Loucy (cell line): ENCODE data around the gene PSD2.

Source experiments
- H2AFZ ChIP-seq: fragments of 200-600 bp; sonication (generic); 2 replicates; pipeline ENCODE4 v1.6.0; 2016; ENCODE audit warnings: antibody characterized with exemption, mild to moderate bottlenecking, low read length, moderate library complexity
- H3F3A ChIP-seq: fragments of 200-600 bp; 2 replicates; pipeline ENCODE4 v1.6.0; 2016; ENCODE audit warnings: antibody characterized with exemption, low read depth, mild to moderate bottlenecking
- H3K27me3 ChIP-seq: fragments of 200-600 bp; sonication (generic); 2 replicates; pipeline ENCODE4 v1.6.1; 2014; ENCODE audit warnings: low read length, mild to moderate bottlenecking; ENCODE audit not compliant: insufficient read depth, poor library complexity, severe bottlenecking
- H3K36me3 ChIP-seq: fragments of 200-600 bp; sonication (generic); 2 replicates; pipeline ENCODE4 v1.6.1; 2016; ENCODE audit warnings: low read length; ENCODE audit not compliant: insufficient read depth
- H3K4me1 ChIP-seq: fragments of 200-600 bp; sonication (generic); 2 replicates; pipeline ENCODE4 v1.5.1; 2014; ENCODE audit warnings: low read length, mild to moderate bottlenecking; ENCODE audit not compliant: insufficient read depth, poor library complexity, severe bottlenecking
- H3K4me2 ChIP-seq: fragments of 200-600 bp; sonication (generic); 2 replicates; pipeline ENCODE4 v1.6.0; 2014; ENCODE audit warnings: antibody characterized with exemption, low read length, low read depth, mild to moderate bottlenecking; ENCODE audit not compliant: poor library complexity, severe bottlenecking
- H3K4me3 ChIP-seq: fragments of 200-600 bp; sonication (generic); 2 replicates; pipeline ENCODE4 v1.5.1; 2014; ENCODE audit warnings: low read length, mild to moderate bottlenecking, mixed read lengths; ENCODE audit not compliant: poor library complexity, severe bottlenecking
- H3K79me2 ChIP-seq: fragments of 200-600 bp; sonication (generic); 2 replicates; pipeline ENCODE4 v1.6.1; 2014; ENCODE audit warnings: low read length; ENCODE audit not compliant: insufficient read depth
- H3K9ac ChIP-seq: fragments of 200-600 bp; sonication (generic); 2 replicates; pipeline ENCODE4 v1.6.0; 2014; ENCODE audit warnings: mild to moderate bottlenecking, low read depth, low read length, moderate library complexity; ENCODE audit not compliant: poor library complexity, severe bottlenecking
- H3K9me2 ChIP-seq: fragments of 200-600 bp; sonication (generic); replicated peaks from 2 replicates; pipeline ENCODE4 v1.6.1; 2016; ENCODE audit warnings: low read depth, low read length, mixed read lengths
- H3K9me3 ChIP-seq: fragments of 200-600 bp; sonication (generic); 2 replicates; pipeline ENCODE4 v1.6.1; 2014; ENCODE audit warnings: mild to moderate bottlenecking, antibody characterized with exemption, low read length, low read depth; ENCODE audit not compliant: insufficient read depth
- H4K20me1 ChIP-seq: fragments of 200-600 bp; sonication (generic); 2 replicates; pipeline ENCODE4 v1.6.0; 2014; ENCODE audit warnings: antibody characterized with exemption, low read length, mild to moderate bottlenecking; ENCODE audit not compliant: insufficient read depth, poor library complexity, severe bottlenecking
- CTCF ChIP-seq: fragments of 200-600 bp; sonication (generic); conservative IDR thresholded peaks from 2 replicates; pipeline ENCODE4 v1.5.1; 2014; ENCODE audit warnings: mild to moderate bottlenecking, antibody characterized with exemption, low read length
- EZH2phosphoT487 ChIP-seq: fragments of 200-600 bp; IDR thresholded peaks from 2 replicates; pipeline ENCODE4 v1.6.1; 2018; ENCODE audit warnings: antibody characterized with exemption, mild to moderate bottlenecking, moderate library complexity, borderline replicate concordance

The PSD2 gene

GRCh38 chr5:139881143-139881733 is 85.6 kb downstream of the PSD2 start:
- Histone ChIP-seq H3K4me2 (no peak overlapping the region), H3K4me1 (no peaks in the 10 kb centered on the region), H2AFZ (no peak overlapping the region), H3K27me3 (no peaks in the 10 kb centered on the region), H3F3A (no peaks in the 10 kb centered on the region), H3K9me3 (no peaks in the 10 kb centered on the region), H3K79me2 (no peaks in the 10 kb centered on the region), H3K36me3 (no peaks in the 10 kb centered on the region), H4K20me1 (no peaks in the 10 kb centered on the region), H3K9me2 (no peaks in the 10 kb centered on the region), H3K4me3 (no peak overlapping the region), H3K9ac (no peak overlapping the region)
- TF ChIP-seq EZH2phosphoT487 (no peak), CTCF (no peak)

- no peaks in the 10 kb centered on the region for H3K36me3 ChIP-seq
- H3F3A ChIP-seq, result no peaks in the 10 kb centered on the region
- no peak overlapping the region for H3K9ac ChIP-seq
- no peak for TF ChIP-seq EZH2phosphoT487
- no peak for TF ChIP-seq CTCF
- no peaks in the 10 kb centered on the region for H3K79me2 ChIP-seq
- H3K27me3 ChIP-seq, result no peaks in the 10 kb centered on the region
- H3K4me3 ChIP-seq, result no peak overlapping the region
- H3K9me2 ChIP-seq, result no peaks in the 10 kb centered on the region
- H2AFZ ChIP-seq, result no peak overlapping the region
- H4K20me1 ChIP-seq, result no peaks in the 10 kb centered on the region
- no peaks in the 10 kb centered on the region for H3K9me3 ChIP-seq
- H3K4me1 ChIP-seq, result no peaks in the 10 kb centered on the region
- no peak overlapping the region for H3K4me2 ChIP-seq
These were observed 86.7 kb downstream of the PSD2 start for GRCh38 chr5:139882316-139882715.

- TF ChIP-seq EZH2phosphoT487 (no peak), CTCF (no peak)
- Histone ChIP-seq H3K79me2 (no peaks in the 10 kb centered on the region), H3K4me1 (no peaks in the 10 kb centered on the region), H3F3A (no peaks in the 10 kb centered on the region), H3K4me3 (no peak overlapping the region), H3K4me2 (no peak overlapping the region), H3K9me3 (no peaks in the 10 kb centered on the region), H3K36me3 (no peaks in the 10 kb centered on the region), H3K27me3 (no peaks in the 10 kb centered on the region), H2AFZ (no peak overlapping the region), H3K9me2 (no peaks in the 10 kb centered on the region), H3K9ac (no peak overlapping the region), H4K20me1 (no peaks in the 10 kb centered on the region)
These were observed 87.4 kb downstream of the PSD2 start for GRCh38 chr5:139882961-139883539.
